HCT116 (cell line): ENCODE measurements around the gene TMEM140. TPM values are rescaled to one million over a fixed set of nuclear protein-coding genes. Genes with fewer than 3 reads are reported as not detected.

Source experiments
- ATAC-seq: fragments of 200-7000 bp; cut with Tn5 transposase; 2 replicates; pipeline ENCODE4 v1.9.1; 2020; ENCODE audit warnings: mild to moderate bottlenecking, moderate library complexity
- BruUV-seq: library from RNA; stranded (reverse); fragments of 400-500 nt; replicated peaks from 2 replicates; lab custom pipeline; 2021; lab: Mats Ljungman, UMichigan
- CTCF ChIA-PET: fragments of 300-600 bp; sonication (Branson Sonifier 250); formaldehyde crosslinking; loops from one replicate; lab custom pipeline; 2021; ENCODE audit warnings: antibody characterized with exemption; lab: Charles Lee
- POLR2A ChIA-PET: fragments of 300-600, 350-600 bp; sonication (Branson Sonifier 250); formaldehyde crosslinking; loops from one replicate; lab custom pipeline; 2021; ENCODE audit warnings: antibody characterized with exemption; lab: Charles Lee
- RAD21 ChIA-PET, 2 experiments: fragments of 300-600 bp; sonication (Branson Sonifier 250); formaldehyde crosslinking; loops; one replicate each; lab custom pipeline; 2023; ENCODE audit warnings: low total read pairs in 2 of 2; ENCODE audit not compliant: uncharacterized antibody in 2 of 2, unreplicated experiment in 2 of 2, low non-redundant PET in 1 of 2; lab: Charles Lee
- DNase-seq: peaks from one replicate; pipeline ENCODE4 v3.0.0-alpha.2; 2010; ENCODE audit warnings: low read depth, low spot score
- H2AFZ ChIP-seq: fragments of 200-600 bp; shearing (Covaris generic), sonication (generic); 2 replicates; pipeline ENCODE4 v1.6.1; 2017; ENCODE audit warnings: low read depth, mixed run types, mixed read lengths, antibody characterized with exemption, low read length; ENCODE audit not compliant: poor library complexity, severe bottlenecking
- H3K27ac ChIP-seq: 2 replicates; pipeline ENCODE4 v1.5.1; 2012; ENCODE audit warnings: low read depth, low read length
- H3K27me3 ChIP-seq: fragments of 200-600 bp; sonication (generic); 2 replicates; pipeline ENCODE4 v1.6.1; 2016; ENCODE audit warnings: mixed run types, low read length, mixed read lengths; ENCODE audit not compliant: insufficient read depth
- H3K36me3 ChIP-seq, 2 experiments: fragments of 200-500 bp in 1 of 2; fragments of 200-600 bp in 1 of 2; sonication (Bioruptor generic) in 1 of 2; sonication (generic) in 1 of 2; 2 replicates each; pipeline versions ENCODE4 v1.5.1 to v1.6.1; 2014 to 2016; ENCODE audit warnings: low read length in 2 of 2, inconsistent platforms in 1 of 2, mixed read lengths in 1 of 2, mixed run types in 1 of 2; ENCODE audit not compliant: insufficient read depth in 2 of 2, control insufficient read depth in 1 of 2
- H3K4me1 ChIP-seq, 2 experiments: fragments of 200-600 bp in 1 of 2; sonication (generic) in 1 of 2; 2 replicates each; pipeline versions ENCODE4 v1.5.1 to v1.6.1; 2012 to 2017; ENCODE audit warnings: low read length in 2 of 2, inconsistent platforms in 1 of 2, mild to moderate bottlenecking in 1 of 2, mixed read lengths in 1 of 2, mixed run types in 1 of 2, moderate library complexity in 1 of 2; ENCODE audit not compliant: insufficient read depth in 2 of 2, control insufficient read depth in 1 of 2
- H3K4me2 ChIP-seq: fragments of 200-600 bp; sonication (generic); 2 replicates; pipeline ENCODE4 v1.6.1; 2017; ENCODE audit warnings: mixed run types, low read length, mixed read lengths
- H3K4me3 ChIP-seq, 2 experiments: fragments of 200-600 bp in 1 of 2; sonication (generic) in 1 of 2; replicated peaks in 1 of 2; 2 replicates each; pipeline ENCODE4 v1.5.1; 2011 to 2016; ENCODE audit warnings: low read length in 2 of 2, control low read depth in 1 of 2, low read depth in 1 of 2, mild to moderate bottlenecking in 1 of 2, mixed read lengths in 1 of 2, mixed run types in 1 of 2
- H3K79me2 ChIP-seq: fragments of 200-600 bp; sonication (generic); 2 replicates; pipeline ENCODE4 v1.6.1; 2017; ENCODE audit warnings: mild to moderate bottlenecking, mixed run types, low read length, moderate library complexity, mixed read lengths; ENCODE audit not compliant: insufficient read depth
- H3K9ac ChIP-seq: fragments of 200-600 bp; sonication (generic); 2 replicates; pipeline ENCODE4 v1.6.1; 2016; ENCODE audit warnings: low read length, mixed read lengths
- H3K9me2 ChIP-seq: fragments of 200-600 bp; sonication (generic), shearing (Covaris generic); 2 replicates; pipeline ENCODE4 v1.6.1; 2017; ENCODE audit warnings: mixed run types, mild to moderate bottlenecking, moderate library complexity; ENCODE audit not compliant: insufficient read depth
- H3K9me3 ChIP-seq, 2 experiments: fragments of 200-500 bp in 1 of 2; fragments of 200-600 bp in 1 of 2; sonication (Bioruptor generic) in 1 of 2; sonication (generic) in 1 of 2; 2 replicates each; pipeline ENCODE4 v1.6.1; 2014 to 2017; ENCODE audit warnings: low read length in 2 of 2, mixed read lengths in 2 of 2, inconsistent platforms in 1 of 2, low read depth in 1 of 2, mild to moderate bottlenecking in 1 of 2, mixed run types in 1 of 2, moderate library complexity in 1 of 2; ENCODE audit not compliant: control insufficient read depth in 1 of 2, insufficient read depth in 1 of 2
- H4K20me1 ChIP-seq: fragments of 200-600 bp; sonication (generic), shearing (Covaris generic); 2 replicates; pipeline ENCODE4 v1.6.1; 2017; ENCODE audit warnings: mixed run types, mild to moderate bottlenecking, moderate library complexity; ENCODE audit not compliant: insufficient read depth
- ATF3 ChIP-seq: IDR thresholded peaks from 2 replicates; pipeline ENCODE4 v1.6.1; 2012
- CBX3 ChIP-seq: IDR thresholded peaks from 2 replicates; pipeline ENCODE4 v1.6.1; 2012; ENCODE audit warnings: low read depth
- CTCF ChIP-seq, 3 experiments: fragments of 200-600 bp in 1 of 3; sonication (generic) in 1 of 3; IDR thresholded peaks in 2 of 3; conservative IDR thresholded peaks in 1 of 3; 2 replicates each; pipeline ENCODE4 v1.5.1; 2012 to 2017; ENCODE audit warnings: low read depth in 2 of 3, low read length in 2 of 3, antibody characterized with exemption in 1 of 3, borderline replicate concordance in 1 of 3, control low read depth in 1 of 3, mild to moderate bottlenecking in 1 of 3, mixed read lengths in 1 of 3, mixed run types in 1 of 3, moderate library complexity in 1 of 3; ENCODE audit not compliant: insufficient read depth in 1 of 3
- JUND ChIP-seq: IDR thresholded peaks from 2 replicates; pipeline ENCODE4 v1.6.1; 2012
- POLR2A ChIP-seq: IDR thresholded peaks from 2 replicates; pipeline ENCODE4 v1.7.0; 2011; ENCODE audit warnings: borderline replicate concordance; ENCODE audit not compliant: insufficient read depth, insufficient read length; ENCODE audit errors: extremely low read depth
- REST ChIP-seq: IDR thresholded peaks from 2 replicates; pipeline ENCODE4 v1.6.1; 2012; ENCODE audit warnings: low read depth
- SIN3A ChIP-seq: IDR thresholded peaks from 2 replicates; pipeline ENCODE4 v1.6.1; 2012; ENCODE audit warnings: low read depth
- YY1 ChIP-seq: IDR thresholded peaks from 2 replicates; pipeline ENCODE4 v1.6.1; 2011; ENCODE audit warnings: low read length, low read depth, moderate library complexity, mild to moderate bottlenecking; ENCODE audit not compliant: insufficient replicate concordance; ENCODE audit errors: extremely low read depth
- intact Hi-C: fragments of 100-400 bp; cut with micrococcal nuclease; formaldehyde crosslinking; loops from 2 replicates; pipeline ENCODE4 v1.10.0; 2022
- total RNA-seq: library from RNA; stranded (reverse); gene quantifications from one replicate; pipeline ENCODE4 v1.2.1, GENCODE V29; 2021; ENCODE audit not compliant: unreplicated experiment

Gene TMEM140
- total RNA-seq, 1 experiment from 2014 or later = not detected

- Histone ChIP-seq H4K20me1 (no peaks in the 10 kb centered on the region), H3K9me2 (no peaks in the 10 kb centered on the region), H3K4me1 (peaks cover 5 to 7% of the 10 kb centered on the region in 2 experiments; a peak in 3 of 4 replicates), H3K4me3 (no peak overlapping the region), H2AFZ (no peak overlapping the region), H3K36me3 (no peaks in the 10 kb centered on the region), H3K79me2 (no peaks in the 10 kb centered on the region), H3K27me3 (no peaks in the 10 kb centered on the region), H3K9ac (no peak overlapping the region), H3K4me2 (no peak overlapping the region), H3K9me3 (no peaks in the 10 kb centered on the region), H3K27ac (no peak overlapping the region)
- ATAC-seq (no peak), DNase-seq (no peak)
- intact Hi-C loops = no loop called here
- ChIA-PET RAD21 (no interaction called here), CTCF (no interaction called here), POLR2A (no interaction called here)
- BruUV-seq = no TSS peak
- TF ChIP-seq ATF3 (no peak), YY1 (no peak), JUND (no peak), SIN3A (no peak), CBX3 (no peak), POLR2A (no peak), CTCF (IDR thresholded peaks at IDR 0.05 in 2 of 3, conservative IDR thresholded peaks at IDR 0.05 in 1 of 3; ENCODE audit: borderline replicate concordance in 1 of 3, insufficient read depth in 1 of 3, low read depth in 2 of 3, low read length in 2 of 3) (no peak), REST (no peak)
These were observed 60.4 kb downstream of the TMEM140 start for GRCh38 chr7:135208102-135208793.
